Measurements from ENCODE around the gene LRRC8C.

DNA sequence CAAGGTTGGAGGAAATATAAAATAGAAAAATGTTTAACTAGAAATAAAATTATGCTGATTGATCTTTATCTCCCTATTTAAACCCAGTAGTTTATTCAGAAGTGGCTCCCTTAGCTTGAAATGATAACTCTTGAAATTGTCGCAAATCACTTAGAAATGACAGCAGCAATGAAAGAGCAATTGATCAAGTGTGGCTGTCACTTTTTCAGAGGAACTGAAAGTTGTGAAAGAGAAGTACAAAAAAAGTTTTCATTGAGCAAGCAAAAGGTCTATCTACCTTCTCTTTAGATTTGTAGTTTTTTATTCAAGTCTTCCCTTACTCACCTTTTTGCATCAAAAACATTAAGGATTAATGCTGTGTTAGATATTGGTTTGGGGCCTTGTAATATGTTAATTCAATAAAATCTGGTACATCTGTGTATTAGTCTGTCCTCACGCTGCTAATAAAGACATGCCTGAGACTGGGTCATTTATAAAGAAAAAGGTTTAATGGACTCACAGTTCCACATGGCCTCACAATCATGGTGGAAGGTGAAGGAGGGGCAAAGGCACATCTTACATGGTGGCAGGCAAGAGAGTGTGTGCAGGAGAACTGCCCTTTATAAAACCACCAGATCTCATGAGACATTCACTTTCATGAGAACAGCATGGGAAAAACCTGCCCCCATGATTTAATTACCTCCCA is 48.3 kb downstream of the LRRC8C start:
- TF ChIP-seq, protein P1, sequence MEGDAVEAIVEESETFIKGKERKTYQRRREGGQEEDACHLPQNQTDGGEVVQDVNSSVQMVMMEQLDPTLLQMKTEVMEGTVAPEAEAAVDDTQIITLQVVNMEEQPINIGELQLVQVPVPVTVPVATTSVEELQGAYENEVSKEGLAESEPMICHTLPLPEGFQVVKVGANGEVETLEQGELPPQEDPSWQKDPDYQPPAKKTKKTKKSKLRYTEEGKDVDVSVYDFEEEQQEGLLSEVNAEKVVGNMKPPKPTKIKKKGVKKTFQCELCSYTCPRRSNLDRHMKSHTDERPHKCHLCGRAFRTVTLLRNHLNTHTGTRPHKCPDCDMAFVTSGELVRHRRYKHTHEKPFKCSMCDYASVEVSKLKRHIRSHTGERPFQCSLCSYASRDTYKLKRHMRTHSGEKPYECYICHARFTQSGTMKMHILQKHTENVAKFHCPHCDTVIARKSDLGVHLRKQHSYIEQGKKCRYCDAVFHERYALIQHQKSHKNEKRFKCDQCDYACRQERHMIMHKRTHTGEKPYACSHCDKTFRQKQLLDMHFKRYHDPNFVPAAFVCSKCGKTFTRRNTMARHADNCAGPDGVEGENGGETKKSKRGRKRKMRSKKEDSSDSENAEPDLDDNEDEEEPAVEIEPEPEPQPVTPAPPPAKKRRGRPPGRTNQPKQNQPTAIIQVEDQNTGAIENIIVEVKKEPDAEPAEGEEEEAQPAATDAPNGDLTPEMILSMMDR (IDR thresholded peaks at IDR 0.05 in 2 of 3, conservative IDR thresholded peaks at IDR 0.05 in 1 of 3; ENCODE audit: control insufficient read depth in 2 of 3, extremely low read depth in 1 of 3, insufficient read depth in 1 of 3, low read depth in 3 of 3, low read length in 3 of 3) = no peak
- TF ChIP-seq TCF7 (IDR thresholded peaks at IDR 0.05; ENCODE audit: borderline replicate concordance) = no peak
- no peak for TF ChIP-seq MXI1 (IDR thresholded peaks at IDR 0.05; ENCODE audit: low read depth, low read length)
- TF ChIP-seq, protein P2, sequence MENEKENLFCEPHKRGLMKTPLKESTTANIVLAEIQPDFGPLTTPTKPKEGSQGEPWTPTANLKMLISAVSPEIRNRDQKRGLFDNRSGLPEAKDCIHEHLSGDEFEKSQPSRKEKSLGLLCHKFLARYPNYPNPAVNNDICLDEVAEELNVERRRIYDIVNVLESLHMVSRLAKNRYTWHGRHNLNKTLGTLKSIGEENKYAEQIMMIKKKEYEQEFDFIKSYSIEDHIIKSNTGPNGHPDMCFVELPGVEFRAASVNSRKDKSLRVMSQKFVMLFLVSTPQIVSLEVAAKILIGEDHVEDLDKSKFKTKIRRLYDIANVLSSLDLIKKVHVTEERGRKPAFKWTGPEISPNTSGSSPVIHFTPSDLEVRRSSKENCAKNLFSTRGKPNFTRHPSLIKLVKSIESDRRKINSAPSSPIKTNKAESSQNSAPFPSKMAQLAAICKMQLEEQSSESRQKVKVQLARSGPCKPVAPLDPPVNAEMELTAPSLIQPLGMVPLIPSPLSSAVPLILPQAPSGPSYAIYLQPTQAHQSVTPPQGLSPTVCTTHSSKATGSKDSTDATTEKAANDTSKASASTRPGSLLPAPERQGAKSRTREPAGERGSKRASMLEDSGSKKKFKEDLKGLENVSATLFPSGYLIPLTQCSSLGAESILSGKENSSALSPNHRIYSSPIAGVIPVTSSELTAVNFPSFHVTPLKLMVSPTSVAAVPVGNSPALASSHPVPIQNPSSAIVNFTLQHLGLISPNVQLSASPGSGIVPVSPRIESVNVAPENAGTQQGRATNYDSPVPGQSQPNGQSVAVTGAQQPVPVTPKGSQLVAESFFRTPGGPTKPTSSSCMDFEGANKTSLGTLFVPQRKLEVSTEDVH (IDR thresholded peaks at IDR 0.05; ENCODE audit: low read depth, partially characterized antibody) = no peak
- TF ChIP-seq TCF12 (IDR thresholded peaks at IDR 0.05; ENCODE audit: low read depth, low read length) = 0 out of 2 replicates have a peak, but pooled peaks have one; percentile 26
- no peak for TF ChIP-seq NFYB (IDR thresholded peaks at IDR 0.05; ENCODE audit: insufficient read depth, low read depth, low read length)
- TF ChIP-seq, protein P3, sequence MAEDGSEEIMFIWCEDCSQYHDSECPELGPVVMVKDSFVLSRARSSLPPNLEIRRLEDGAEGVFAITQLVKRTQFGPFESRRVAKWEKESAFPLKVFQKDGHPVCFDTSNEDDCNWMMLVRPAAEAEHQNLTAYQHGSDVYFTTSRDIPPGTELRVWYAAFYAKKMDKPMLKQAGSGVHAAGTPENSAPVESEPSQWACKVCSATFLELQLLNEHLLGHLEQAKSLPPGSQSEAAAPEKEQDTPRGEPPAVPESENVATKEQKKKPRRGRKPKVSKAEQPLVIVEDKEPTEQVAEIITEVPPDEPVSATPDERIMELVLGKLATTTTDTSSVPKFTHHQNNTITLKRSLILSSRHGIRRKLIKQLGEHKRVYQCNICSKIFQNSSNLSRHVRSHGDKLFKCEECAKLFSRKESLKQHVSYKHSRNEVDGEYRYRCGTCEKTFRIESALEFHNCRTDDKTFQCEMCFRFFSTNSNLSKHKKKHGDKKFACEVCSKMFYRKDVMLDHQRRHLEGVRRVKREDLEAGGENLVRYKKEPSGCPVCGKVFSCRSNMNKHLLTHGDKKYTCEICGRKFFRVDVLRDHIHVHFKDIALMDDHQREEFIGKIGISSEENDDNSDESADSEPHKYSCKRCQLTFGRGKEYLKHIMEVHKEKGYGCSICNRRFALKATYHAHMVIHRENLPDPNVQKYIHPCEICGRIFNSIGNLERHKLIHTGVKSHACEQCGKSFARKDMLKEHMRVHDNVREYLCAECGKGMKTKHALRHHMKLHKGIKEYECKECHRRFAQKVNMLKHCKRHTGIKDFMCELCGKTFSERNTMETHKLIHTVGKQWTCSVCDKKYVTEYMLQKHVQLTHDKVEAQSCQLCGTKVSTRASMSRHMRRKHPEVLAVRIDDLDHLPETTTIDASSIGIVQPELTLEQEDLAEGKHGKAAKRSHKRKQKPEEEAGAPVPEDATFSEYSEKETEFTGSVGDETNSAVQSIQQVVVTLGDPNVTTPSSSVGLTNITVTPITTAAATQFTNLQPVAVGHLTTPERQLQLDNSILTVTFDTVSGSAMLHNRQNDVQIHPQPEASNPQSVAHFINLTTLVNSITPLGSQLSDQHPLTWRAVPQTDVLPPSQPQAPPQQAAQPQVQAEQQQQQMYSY (CRISPR knock-in tag; IDR thresholded peaks at IDR 0.05) = no peak
- TF ChIP-seq RFX5 (IDR thresholded peaks at IDR 0.05; ENCODE audit: low read depth, low read length) = no peak
- TF ChIP-seq POLR2A (IDR thresholded peaks at IDR 0.05; ENCODE audit: low read depth, low read length) = no peak
- TF ChIP-seq BRCA1 (IDR thresholded peaks at IDR 0.05; ENCODE audit: low read depth, low read length) = no peak
- no peak for TF ChIP-seq POLR2AphosphoS5 (IDR thresholded peaks at IDR 0.05; ENCODE audit: low read length)
- no peak for TF ChIP-seq SUZ12 (IDR thresholded peaks at IDR 0.05; ENCODE audit: unreplicated experiment)
- no peak for TF ChIP-seq EZH2 (IDR thresholded peaks at IDR 0.05; ENCODE audit: borderline replicate concordance, control insufficient read depth, low read depth, low read length)
- no peak for TF ChIP-seq HDGF (IDR thresholded peaks at IDR 0.05)
